Stimulated activated CD8-positive, alpha-beta memory T cell treated with anti-CD3 and anti-CD28 coated beads, Interleukin-2, amount 100 ng/mL, for 1 hour (primary cell): ENCODE results near the gene FBXO3.
A peak's percentile ranks its signal among the peaks of the same experiment; 100 is the strongest.

Source experiments
- DNase-seq, 2 donors: peaks; one replicate each; pipeline ENCODE4 v3.0.0-alpha.2; 2020; ENCODE audit warnings: low read depth in 2 of 2

The FBXO3 gene

DNA sequence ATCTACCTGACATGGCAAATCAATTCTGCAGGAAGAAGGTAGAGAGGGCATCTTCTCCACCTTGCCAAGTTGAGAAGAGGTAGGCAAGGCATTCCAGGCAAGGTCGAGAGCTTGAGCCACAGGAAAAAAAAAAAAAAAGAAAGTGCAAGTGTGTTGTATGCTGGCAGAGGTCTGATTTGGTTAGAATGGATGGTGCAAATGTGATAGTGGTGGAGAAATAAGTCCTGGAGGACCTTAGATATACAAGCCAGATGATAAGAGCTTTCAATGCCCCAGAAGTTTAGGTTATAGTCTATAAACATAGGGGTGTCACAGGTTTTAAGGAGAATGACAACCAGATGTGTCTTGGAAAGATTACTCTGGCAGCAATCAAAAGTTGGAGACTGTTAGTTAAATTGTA lies 1.4 kb downstream of the FBXO3 start:
- no peak for DNase-seq

DNA sequence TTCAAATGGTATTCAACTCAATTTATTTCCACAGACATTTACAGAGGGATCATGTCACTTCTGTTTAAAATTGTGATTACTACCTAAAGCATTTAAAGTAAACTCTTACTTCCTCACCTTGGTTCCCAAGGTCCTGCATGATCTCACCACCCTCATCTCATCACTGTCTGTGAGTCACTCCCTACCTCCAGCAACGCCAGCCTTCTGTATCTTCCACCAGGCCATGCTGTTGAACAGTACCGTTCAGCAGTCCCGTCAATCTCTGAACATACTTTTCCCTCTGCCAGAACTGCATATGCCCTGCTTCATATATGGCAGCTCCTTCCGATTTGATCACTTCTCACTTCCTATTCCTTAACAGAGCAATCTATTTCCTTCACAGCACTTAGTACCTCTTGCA lies 2.0 kb downstream of the FBXO3 start:
- no peak for DNase-seq

DNA sequence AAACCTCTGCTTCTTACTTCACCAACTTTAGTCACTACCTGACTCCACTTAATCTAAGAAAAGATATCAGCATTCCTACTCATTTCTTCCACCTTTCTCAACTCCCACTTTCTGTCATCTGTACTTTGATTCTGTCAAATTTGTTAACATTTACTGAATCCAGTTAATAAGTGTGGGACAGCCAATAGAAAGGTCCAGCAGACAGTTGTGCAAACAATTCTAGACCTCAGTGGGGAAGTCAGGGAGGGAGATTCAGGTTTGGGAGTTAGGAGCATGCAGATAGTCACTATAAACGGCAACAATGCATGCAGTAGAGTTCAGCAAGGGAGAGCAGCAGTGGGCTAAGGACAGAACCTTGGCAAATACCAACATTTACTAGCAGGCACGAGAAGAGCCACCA lies 4.1 kb downstream of the FBXO3 start:
- no peak for DNase-seq

DNA sequence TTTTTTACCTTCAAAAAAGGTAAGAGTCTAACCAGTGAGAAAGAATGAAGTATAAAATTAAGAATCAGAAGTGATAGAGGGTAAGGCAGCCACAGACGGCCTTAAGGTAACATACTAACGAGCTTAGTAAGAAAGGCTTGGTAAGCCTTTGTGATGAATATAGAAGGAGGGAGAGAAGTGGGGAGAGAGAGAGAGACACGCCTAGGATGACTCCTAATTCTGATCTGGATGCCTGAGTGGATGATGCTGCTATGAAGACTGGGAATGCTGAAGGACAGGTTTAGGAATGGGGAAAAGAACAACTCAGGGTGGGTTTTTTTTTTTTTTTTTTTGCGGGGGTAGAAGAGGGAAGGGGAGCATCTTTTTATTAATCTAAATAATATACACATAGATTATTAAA lies 4.8 kb downstream of the FBXO3 start:
- DNase-seq: no peak

DNA sequence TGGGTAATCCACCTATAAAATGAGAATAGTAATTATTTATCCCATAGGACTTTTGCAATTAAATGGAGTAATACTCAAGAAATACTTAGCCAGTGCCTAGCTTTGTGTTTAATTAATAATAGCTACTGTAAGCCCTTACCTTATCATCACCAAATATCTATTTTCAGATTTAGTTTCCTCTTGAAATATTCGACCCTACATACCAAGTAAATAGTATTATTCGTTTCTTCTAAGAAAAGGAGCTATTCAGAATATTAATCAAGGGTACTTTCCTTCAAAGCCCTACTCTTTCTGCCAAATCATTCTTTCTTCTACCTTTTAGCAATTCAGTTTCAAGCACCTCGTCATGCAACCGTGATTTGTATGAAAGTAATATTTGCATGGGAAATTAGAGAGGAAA lies 6.7 kb downstream of the FBXO3 start:
- DNase-seq: no peak

DNA sequence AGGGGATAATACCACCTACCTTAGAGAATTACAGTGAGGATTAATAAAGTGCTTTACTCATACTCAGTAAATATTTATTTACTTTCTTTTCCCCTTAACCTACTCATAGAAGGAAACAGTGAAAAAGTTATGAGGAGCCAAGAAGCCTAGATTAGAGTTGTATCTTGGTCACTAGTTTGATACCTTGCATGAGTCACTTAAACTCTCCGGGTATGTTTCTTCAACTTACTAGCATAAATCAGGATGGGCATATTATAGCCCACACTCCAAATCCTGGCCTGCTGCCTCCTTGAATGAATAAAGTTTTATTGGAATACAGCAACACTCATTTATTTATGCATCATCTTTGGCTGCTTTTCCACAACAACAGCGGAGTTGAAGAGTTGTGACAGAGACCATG lies 8.2 kb downstream of the FBXO3 start:
- DNase-seq: no peak

DNA sequence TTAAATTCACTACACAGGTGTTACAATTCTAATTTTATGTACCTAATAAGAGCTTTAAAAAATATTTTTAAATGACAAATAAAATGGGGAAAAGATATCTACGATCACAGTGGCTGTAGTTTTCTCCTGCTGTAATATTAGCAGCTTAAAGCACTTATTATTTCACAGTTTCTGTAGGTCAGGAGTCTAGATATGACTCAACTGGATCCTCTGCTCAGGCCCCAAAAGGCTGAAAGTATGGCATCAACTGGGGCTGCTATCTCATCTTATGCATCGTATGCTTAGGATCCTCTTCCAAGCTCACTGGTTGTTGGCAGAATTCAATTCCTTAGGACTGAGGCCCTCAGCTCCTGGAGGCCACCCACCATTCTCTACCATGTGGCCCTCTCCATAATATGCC lies 12.8 kb downstream of the FBXO3 start:
- DNase-seq: no peak

DNA sequence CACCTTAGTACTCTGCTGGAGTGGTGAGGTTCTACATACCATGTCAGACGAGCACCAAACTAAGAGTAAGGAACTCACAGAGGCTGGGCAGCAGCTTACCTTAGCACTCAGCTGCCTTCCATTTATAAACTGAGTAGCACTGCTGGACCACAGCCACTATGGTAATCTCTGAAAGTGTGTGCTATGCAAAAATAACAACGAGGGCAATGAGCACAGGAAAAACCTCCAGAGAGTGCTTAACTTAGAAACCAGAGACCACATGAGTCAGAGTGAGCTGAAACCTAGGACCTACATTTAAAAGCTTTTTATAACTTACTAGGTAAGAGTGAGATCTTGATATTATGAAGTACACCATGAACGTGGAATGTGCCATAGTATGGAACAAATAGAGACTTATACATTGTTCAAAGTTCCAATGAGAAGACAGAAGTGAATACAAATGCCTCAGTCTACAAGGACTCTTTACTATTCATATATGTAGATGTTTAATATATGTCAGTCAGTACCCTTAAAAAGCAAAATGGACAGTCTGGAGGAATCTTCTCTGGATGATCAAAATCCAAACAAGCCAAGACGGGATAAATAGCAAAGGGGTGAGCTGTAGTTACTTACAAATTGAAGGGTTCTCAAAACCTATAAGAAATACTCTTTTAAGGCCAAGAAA lies 20.9 kb downstream of the FBXO3 start:
- DNase-seq: no peak

DNA sequence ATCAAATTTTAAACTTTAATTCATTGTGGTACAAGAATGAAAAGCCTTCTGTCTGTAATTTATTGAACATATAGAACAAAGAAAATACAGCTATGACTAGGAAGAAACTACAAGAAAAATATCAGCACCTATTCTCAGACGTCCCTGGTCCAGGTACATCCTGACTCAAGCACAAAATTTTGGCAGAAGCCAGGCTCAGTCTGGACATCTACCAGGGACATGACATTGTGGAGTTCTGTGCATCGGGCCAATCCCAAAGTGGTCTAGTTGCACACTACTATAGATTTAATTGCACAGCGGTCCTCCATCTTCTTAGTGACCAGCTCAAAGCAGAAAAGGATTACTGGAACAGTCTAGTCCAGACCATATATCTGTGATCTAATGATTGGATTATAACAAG lies 22.4 kb downstream of the FBXO3 start:
- DNase-seq: no peak

DNA sequence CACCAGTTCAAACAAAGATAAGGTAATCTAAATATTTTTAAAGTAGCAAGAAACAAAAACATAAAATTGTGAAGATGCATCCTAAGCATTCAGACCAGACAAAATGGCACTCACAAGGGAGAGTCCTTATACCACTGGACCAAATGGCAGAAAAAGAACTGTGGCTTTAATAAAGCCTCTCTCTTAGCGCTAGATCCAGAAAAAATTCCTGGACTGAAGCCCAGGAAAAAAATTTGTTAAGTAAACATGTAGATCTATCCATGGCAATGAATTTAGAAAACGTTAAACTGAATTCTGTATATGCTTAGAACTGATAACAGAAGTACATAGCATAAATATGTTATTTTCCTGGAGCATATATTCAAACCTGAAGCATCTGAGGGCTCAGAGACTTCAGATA lies 26.3 kb downstream of the FBXO3 start:
- DNase-seq: no peak

DNA sequence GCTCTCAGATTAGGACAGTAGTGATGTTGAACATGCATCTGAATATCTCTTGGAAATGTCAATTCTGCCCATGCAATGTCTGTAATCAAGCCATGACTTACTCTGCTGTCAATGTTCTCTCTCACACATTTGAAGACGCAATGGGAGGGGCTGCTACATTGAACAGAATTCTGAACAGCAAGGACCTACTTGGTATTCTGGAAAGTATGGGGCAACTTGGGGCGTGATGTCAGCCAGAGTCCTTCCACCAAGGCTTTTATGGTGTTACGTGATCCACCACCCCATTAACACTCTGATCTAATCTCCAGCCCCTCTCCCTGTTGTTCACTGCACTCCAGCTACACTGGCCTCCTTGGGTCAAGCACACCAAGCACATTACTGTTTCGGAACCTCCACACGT lies 31.0 kb downstream of the FBXO3 start:
- DNase-seq: no peak

DNA sequence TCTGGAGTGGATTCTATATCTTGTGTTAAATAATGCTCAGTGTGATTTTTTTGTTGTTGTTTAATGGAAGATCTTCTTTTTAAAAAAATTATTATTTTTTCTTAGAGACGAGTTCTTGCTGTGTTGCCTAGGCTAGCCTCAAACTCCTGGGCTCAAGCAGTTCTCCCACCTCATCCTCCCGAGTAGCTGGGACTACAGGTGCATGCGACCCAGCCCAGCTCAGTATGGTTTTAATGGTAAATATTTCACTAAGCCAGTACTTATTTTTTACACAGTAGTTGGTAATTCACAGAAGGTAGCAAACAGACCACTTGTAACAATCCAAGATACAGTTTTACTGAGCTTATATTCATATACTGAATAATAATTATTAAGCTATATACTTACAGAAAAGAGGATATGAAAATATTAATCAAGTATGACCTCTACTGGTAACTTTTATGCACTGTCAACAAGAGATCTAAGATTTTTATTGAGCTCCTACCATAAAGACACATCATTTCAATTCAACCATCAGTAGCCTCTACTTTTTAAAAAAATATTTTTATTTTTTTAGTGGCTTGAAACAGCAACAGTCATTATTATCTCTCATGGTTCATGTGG lies 32.0 kb downstream of the FBXO3 start:
- no peak for DNase-seq

DNA sequence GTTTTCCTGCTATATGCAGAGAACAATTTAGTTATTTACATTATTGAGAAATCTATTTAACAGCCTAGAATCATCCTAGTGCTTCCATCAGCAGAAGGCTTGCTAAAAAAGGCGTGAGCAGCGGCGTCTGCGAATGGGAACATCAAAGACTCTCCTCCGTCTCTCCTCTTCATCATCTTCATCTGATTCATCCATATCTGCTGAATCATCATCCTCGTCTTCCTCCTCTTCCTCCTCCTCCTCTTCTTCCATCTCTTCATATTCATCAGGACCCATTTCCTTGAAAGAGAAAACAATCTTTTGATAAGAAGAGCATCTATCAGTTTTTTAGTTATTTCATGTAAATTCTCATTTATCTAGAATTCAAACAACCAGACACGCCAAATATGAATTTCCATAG lies 32.5 kb downstream of the FBXO3 start:
- no peak for DNase-seq

DNA sequence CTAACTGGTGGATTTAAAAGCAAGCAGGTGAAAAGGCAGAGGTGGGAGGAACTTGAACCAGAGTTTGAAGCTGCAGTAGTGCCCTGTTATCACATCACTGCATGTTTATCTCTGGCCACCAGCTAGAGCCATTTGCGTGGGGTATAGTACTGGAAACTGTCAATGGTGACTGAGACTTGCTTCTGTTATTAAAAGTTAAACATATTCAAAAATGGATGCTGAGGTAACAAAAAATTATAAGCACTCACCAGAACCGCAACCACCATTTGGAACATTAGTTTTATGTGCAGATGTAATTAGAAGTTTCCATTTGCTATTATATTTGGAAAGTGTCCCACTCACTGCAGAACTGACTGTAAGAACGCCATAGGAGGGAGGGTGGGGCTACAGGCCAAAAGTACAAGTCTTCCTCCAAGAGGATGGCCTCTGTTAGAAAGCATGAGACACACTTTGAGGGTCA lies 36.9 kb downstream of the FBXO3 start:
- DNase-seq: no peak

DNA sequence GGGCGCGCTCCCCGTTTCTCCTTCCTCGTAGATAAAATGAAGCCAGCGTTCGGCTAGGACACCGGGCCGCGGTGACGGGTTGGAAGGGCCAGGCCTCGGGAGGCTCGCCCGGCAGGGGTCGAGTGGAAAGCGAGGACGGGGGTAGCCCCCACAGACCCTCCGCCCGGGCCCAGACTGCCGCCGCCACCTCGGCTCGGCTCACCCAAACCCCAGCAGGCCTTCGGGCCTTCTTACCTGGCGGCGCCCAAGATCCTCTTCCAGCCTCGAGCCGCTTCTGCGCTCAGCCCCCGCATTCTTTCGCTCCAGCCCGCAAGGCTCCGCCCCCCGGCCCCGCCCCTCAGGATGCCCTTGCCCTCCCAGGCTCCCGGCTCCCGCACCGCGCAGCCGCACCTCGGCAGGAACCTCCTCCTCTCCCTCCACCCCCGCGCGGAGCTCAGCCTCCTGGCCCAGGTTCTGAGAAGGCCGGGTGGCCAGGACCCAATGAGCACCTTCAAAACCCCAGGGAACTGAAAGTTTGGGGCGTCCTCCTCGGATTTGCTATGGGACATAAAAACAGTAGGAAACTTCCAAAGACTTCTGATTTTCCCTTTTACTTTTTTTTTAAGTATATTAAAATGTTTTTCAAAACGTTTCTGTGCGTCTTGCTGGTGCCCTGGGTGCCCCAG lies 38.0 kb downstream of the FBXO3 start, which contains the start of gene CD59:
CD59 (minus strand) TSS at position 276 of the 665 bp plus-strand sequence. CDS start 13,978 bp downstream, outside the sequence.
- DNase-seq: peak; percentile 67 to 85

DNA sequence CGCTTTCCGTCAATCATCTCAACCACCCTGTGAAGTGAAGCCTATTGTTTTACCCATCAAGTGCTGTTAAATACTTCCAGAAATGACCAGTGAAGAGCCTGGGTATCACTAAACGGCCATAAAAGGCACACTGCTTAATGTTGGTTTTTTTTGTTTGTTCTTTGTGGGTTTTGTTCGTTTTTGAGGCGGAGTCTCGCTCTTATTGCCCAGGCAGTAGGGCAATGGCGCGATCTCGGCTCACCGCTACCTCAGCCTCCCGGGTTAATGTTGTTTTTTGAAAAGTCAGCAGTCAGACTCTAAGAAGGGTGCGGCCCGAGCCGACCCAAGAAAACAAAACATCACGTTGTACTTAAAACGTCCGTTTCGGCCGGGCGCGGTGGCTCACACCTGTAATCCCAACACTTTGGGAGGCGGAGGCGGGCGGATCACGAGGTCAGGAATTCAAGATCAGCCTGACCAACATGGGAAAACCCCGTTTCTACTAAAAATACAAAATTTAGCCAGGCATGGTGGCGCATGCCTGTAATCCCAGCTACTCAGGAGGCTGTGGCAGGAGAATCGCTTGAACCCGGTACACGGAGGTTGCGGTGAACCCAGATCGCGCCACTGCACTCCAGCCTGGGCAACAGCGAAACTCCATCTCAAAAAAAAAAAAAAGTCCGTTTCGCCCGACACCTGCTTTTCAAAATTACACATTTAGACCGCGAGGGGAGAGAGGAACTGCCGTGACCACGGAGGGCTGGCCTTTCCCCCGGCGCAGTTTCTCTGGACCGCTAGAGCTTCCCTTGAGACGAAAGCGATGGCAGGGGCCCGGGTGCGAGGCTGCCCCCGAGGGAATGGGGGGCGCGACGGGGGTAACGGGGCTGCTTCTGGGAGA lies 38.8 kb downstream of the FBXO3 start:
- no peak for DNase-seq

DNA sequence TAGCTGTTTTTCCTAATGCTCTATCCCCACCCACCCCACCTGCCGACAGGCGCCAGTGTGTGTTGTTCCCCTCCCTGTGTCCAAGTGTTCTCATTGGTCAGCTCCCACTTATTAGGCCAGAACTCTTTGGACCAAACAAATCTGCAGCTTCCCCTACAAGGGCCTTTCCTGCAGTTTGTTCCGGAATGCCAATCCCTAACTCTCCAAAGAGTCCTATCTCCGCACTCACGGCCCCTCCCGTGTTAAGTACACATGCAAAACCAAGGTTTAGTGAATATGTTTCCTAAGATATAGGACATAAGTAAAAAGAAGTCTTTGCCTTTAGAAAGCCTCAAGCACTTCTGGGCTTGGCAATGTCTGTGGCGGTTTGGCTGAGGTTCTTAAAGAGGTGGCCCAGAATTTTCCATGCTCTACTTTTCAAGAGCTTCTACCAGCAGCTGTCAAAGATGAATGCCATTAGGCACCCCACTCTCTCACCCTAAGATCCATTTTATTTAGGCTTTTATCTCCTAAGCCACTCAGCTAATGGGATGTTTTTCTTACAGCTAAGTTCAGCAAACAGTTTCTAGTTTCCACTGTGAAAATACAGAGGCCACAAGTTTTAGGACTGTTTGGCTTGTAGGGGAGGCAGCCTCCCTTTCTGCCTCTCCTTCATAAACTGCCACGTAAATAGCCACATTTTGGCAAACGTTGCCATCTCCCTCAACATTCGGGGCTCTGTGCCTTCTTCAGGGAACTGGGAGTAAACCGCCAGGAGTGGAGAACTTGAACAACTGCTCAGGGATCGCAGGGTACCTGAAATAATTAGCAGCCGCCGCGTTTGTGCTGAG lies 39.7 kb downstream of the FBXO3 start:
- no peak for DNase-seq

DNA sequence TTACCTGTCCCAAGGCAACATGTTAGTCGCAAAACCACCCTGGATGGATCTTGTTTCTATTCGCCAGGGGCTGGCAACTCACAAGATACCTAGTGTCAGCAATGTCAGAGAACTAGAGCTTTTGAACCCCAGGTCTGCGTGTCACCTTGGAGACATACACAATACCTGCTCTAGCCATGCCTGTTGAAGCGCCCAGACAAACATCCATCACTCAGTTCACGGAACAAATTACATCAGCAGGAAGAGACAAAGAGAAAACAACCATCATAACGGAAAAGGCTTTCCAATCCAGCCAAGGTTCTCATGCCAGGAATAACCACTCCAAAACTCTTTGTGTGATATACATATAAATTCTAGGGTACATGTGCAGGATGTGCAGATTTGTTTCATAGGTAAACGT lies 40.3 kb downstream of the FBXO3 start:
- DNase-seq: no peak

DNA sequence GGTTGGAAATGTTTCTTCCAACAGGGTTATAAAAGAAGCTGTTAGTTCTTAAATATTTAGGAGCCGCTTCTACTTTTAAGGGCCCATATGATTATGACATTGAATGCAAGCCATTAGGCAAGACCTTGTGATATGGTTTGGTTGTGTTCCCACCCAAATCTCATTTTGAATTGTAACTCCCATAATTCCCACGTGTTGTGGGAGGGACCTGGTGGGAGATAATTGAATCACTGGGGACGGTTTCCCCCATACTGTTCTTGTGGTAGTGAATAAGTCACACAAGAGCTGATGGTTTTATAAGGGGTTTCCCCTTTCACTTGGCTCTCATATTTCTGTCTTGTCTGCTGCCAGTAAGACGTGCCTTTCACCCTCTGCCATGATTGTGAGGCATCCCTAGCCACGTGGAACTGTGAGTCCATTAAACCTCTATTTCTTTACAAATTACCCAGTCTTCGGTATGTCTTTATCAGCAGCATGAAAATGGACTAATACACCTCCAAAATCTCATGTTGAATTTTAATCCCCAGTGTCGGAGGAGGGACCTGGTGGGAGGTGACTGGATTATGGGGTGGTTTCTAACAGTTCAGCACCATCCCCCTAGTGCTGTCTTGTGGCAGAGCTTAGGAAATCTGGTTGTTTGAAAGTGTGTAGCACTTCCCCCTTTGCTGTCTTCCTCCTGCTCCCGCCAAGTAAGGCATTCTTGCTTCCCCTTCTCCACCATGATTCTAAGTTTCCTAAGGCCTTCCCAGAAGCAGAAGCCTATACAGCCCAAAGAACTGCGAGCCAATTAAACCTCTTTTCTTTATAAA lies 42.4 kb downstream of the FBXO3 start:
- DNase-seq: no peak

DNA sequence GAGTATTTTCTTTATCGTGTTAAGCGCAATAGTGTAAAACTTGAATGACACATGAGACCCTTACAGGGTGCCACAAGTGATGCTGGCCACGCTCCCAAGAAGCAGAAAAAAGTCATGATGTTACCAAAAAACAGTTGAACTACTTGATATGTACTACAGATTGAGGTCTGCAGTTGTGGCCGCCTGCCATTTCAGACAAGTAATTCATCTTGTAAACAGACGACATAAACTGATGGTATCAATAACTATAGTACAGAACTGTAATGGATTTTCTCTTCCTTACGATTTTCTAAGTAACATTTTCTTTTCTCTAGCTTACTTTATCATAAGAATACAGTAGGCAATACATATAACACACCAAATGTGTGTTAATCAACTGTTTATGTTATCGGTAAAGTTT lies 43.6 kb downstream of the FBXO3 start:
- no peak for DNase-seq
